IMR-90 (cell line): ENCODE measurements around the gene NUP210L. TPM values are rescaled to one million over a fixed set of nuclear protein-coding genes. Genes with fewer than 3 reads are reported as not detected.

ENCODE experiments used
- ATAC-seq: fragments of 200-7000 bp; cut with Tn5 transposase; 2 replicates; pipeline ENCODE4 v1.9.1; 2020; ENCODE audit warnings: low read depth, mild to moderate bottlenecking, moderate library complexity
- BruUV-seq: library from RNA; stranded (reverse); fragments of 400-500 nt; replicated peaks from 2 replicates; lab custom pipeline; 2021; lab: Mats Ljungman, UMichigan
- CTCF ChIA-PET: fragments of 300-600 bp; formaldehyde crosslinking; extraction: SDS; loops from one replicate; lab custom pipeline; 2021; ENCODE audit warnings: antibody characterized with exemption; lab: Yijun Ruan, JAX
- POLR2A ChIA-PET: fragments of 300-600 bp; sonication (Branson Sonifier 250); formaldehyde crosslinking; loops from one replicate; lab custom pipeline; 2022; ENCODE audit warnings: antibody characterized with exemption; ENCODE audit not compliant: unreplicated experiment; lab: Charles Lee
- DNase-seq: peaks from one replicate; pipeline ENCODE4 v3.0.0; 2013
- H2AFZ ChIP-seq: replicated peaks from 2 replicates; pipeline ENCODE3; 2013; ENCODE audit warnings: low read length, mild to moderate bottlenecking; ENCODE audit not compliant: poor library complexity
- H2AK5ac ChIP-seq: 2 replicates; pipeline ENCODE4 v1.6.1; 2013; ENCODE audit warnings: low read depth, low read length, inconsistent platforms
- H2AK9ac ChIP-seq: replicated peaks from 2 replicates; pipeline ENCODE3; 2013; ENCODE audit warnings: mild to moderate bottlenecking, low read depth, low read length, moderate library complexity; ENCODE audit not compliant: poor library complexity
- H2BK120ac ChIP-seq: 2 replicates; pipeline ENCODE4 v1.6.1; 2013; ENCODE audit warnings: low read depth, low read length, inconsistent platforms
- H2BK15ac ChIP-seq: 3 replicates; pipeline ENCODE4 v1.6.1; 2013; ENCODE audit warnings: low read depth, low read length, inconsistent platforms
- H2BK20ac ChIP-seq: 2 replicates; pipeline ENCODE4 v1.6.1; 2013; ENCODE audit warnings: low read depth, mild to moderate bottlenecking, inconsistent platforms, low read length, moderate library complexity
- H2BK5ac ChIP-seq: 2 replicates; pipeline ENCODE4 v1.6.1; 2013; ENCODE audit warnings: mild to moderate bottlenecking, low read depth, low read length, inconsistent platforms; ENCODE audit not compliant: poor library complexity, severe bottlenecking
- H3K14ac ChIP-seq: replicated peaks from 2 replicates; pipeline ENCODE4 v1.6.1; 2013; ENCODE audit warnings: low read depth, low read length, inconsistent platforms
- H3K18ac ChIP-seq: 2 replicates; pipeline ENCODE4 v1.6.1; 2013; ENCODE audit warnings: low read depth, low read length, control low read depth
- H3K23ac ChIP-seq: 2 replicates; pipeline ENCODE4 v1.6.1; 2013; ENCODE audit warnings: low read depth, low read length, inconsistent platforms
- H3K27ac ChIP-seq: 2 replicates; pipeline ENCODE4 v1.5.1; 2013; ENCODE audit warnings: mild to moderate bottlenecking, control low read depth, low read length; ENCODE audit not compliant: insufficient read depth
- H3K27me3 ChIP-seq: 2 replicates; pipeline ENCODE4 v1.6.1; 2013; ENCODE audit warnings: low read length; ENCODE audit not compliant: control insufficient read depth, insufficient read depth
- H3K36me3 ChIP-seq: 2 replicates; pipeline ENCODE4 v1.6.1; 2013; ENCODE audit warnings: low read length, mixed read lengths; ENCODE audit not compliant: control insufficient read depth, insufficient read depth
- H3K4ac ChIP-seq: 2 replicates; pipeline ENCODE4 v1.6.1; 2013; ENCODE audit warnings: low read depth, low read length, inconsistent platforms
- H3K4me1 ChIP-seq: 2 replicates; pipeline ENCODE4 v1.6.1; 2013; ENCODE audit warnings: low read length, mixed read lengths; ENCODE audit not compliant: control insufficient read depth, insufficient read depth
- H3K4me2 ChIP-seq: 2 replicates; pipeline ENCODE4 v1.6.1; 2013; ENCODE audit warnings: low read depth, mild to moderate bottlenecking, control low read depth, low read length, moderate library complexity
- H3K4me3 ChIP-seq: 2 replicates; pipeline ENCODE4 v1.5.1; 2013; ENCODE audit warnings: low read depth, mild to moderate bottlenecking, control low read depth, low read length, moderate library complexity; ENCODE audit not compliant: insufficient read depth
- H3K56ac ChIP-seq: 2 replicates; pipeline ENCODE4 v1.6.1; 2013; ENCODE audit warnings: low read length, inconsistent platforms; ENCODE audit not compliant: insufficient read depth; ENCODE audit errors: extremely low read depth
- H3K79me1 ChIP-seq, 2 experiments: 2 replicates each; pipeline ENCODE4 v1.6.1; 2013; ENCODE audit warnings: low read length in 2 of 2, inconsistent platforms in 1 of 2, low read depth in 1 of 2
- H3K9ac ChIP-seq: 2 replicates; pipeline ENCODE4 v1.6.1; 2013; ENCODE audit warnings: low read depth, low read length, control low read depth
- H3K9me1 ChIP-seq: 2 replicates; pipeline ENCODE4 v1.6.1; 2013; ENCODE audit warnings: low read length, inconsistent platforms; ENCODE audit not compliant: insufficient read depth
- H3K9me3 ChIP-seq: 2 replicates; pipeline ENCODE4 v1.6.1; 2013; ENCODE audit warnings: low read length; ENCODE audit not compliant: control insufficient read depth, insufficient read depth
- H4K20me1 ChIP-seq: 2 replicates; pipeline ENCODE4 v1.6.1; 2013; ENCODE audit warnings: low read length, inconsistent platforms; ENCODE audit not compliant: insufficient read depth
- H4K5ac ChIP-seq: 2 replicates; pipeline ENCODE4 v1.6.1; 2013; ENCODE audit warnings: mild to moderate bottlenecking, low read depth, low read length, control low read depth
- H4K8ac ChIP-seq, 2 experiments: 2 replicates each; pipeline ENCODE4 v1.6.1; 2013; ENCODE audit warnings: low read depth in 2 of 2, low read length in 2 of 2, control low read depth in 1 of 2, inconsistent platforms in 1 of 2
- H4K91ac ChIP-seq: 2 replicates; pipeline ENCODE4 v1.6.1; 2013; ENCODE audit warnings: low read depth, low read length, inconsistent platforms; ENCODE audit not compliant: insufficient read depth
- MAFK ChIP-seq: IDR thresholded peaks from 2 replicates; pipeline ENCODE4 v1.6.1; 2012; ENCODE audit warnings: low read depth, low read length, improper control_type of control experiment
- RAD21 ChIP-seq: IDR thresholded peaks from 2 replicates; pipeline ENCODE4 v1.6.1; 2012; ENCODE audit warnings: low read length, improper control_type of control experiment
- RFX5 ChIP-seq: IDR thresholded peaks from 2 replicates; pipeline ENCODE4 v1.8.0; 2012; ENCODE audit warnings: low read depth, mild to moderate bottlenecking, low read length, moderate library complexity
- SMC3 ChIP-seq: fragments of 150-350 bp; IDR thresholded peaks from 2 replicates; pipeline ENCODE4 v1.6.1; 2016; ENCODE audit warnings: low read depth, mild to moderate bottlenecking, antibody characterized with exemption, low read length, moderate library complexity
- WGBS, 2 experiments: methylation state at CpG; one replicate each; pipeline versions ENCODE4 v1.1.5 to v1.1.7; 2013; ENCODE audit warnings: missing lambda C conversion rate in 2 of 2; ENCODE audit not compliant: insufficient read length in 1 of 2; ENCODE audit errors: extremely low coverage in 2 of 2; 5-methylcytosine and 5-hydroxymethylcytosine counted together
- dilution Hi-C: fragments of 300-500 bp; cut with HindIII; formaldehyde crosslinking; loops from one replicate; pipeline ENCODE4 v1.14.3; 2018; ENCODE audit warnings: low sequenced_read_pairs; ENCODE audit not compliant: unreplicated experiment
- in situ Hi-C: fragments of 300-500 bp; cut with MboI; formaldehyde crosslinking; loops from 3 replicates; pipeline ENCODE4 v1.14.3; 2019; ENCODE audit warnings: low sequenced_read_pairs, inconsistent platforms, mixed read lengths
- intact Hi-C: fragments of 100-400 bp; cut with micrococcal nuclease; formaldehyde crosslinking; loops from 2 replicates; pipeline ENCODE4 v1.10.0; 2022
- polyA plus RNA-seq, 3 experiments: library from polyadenylated mRNA; depleted of rRNA; stranded (reverse); fragments of >200 nt; gene quantifications; 2 replicates each; pipeline ENCODE4 v1.2.3, GENCODE V29; 2012; ENCODE audit warnings: low replicate concordance in 1 of 3
- total RNA-seq: library from RNA; depleted of rRNA; stranded (reverse); fragments of >200 nt; gene quantifications from 2 replicates; pipeline ENCODE4 v1.2.3, GENCODE V29; 2012
- TF ChIP-seq, protein P1 (sequence below): conservative IDR thresholded peaks from 2 replicates; pipeline ENCODE4 v1.5.1; 2012; ENCODE audit warnings: mild to moderate bottlenecking, low read depth, low read length, improper control_type of control experiment

Gene NUP210L
- total and polyA plus RNA-seq, 2 of the 4 experiments (the other 2 are of a cell fraction): under 0.01 to 0.02 TPM

DNA sequence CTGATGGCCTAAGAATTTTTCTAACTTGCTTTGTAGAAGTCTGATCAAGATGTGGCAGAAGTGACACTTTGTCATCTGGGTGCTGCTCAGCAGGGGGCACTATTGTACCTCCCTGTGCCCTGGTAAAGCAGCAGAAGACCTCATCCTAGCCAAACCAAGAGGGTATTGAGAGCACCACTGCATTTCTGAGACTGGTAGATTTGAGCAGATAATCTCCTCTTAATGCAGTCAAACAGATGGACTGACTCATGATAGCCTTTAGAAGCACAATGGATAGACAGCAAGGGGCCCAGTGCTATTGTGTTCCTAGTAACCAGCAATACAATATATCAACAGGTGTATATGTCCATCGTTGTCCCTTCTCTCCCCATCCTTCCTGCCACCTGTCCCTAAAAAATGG lies 31.3 kb upstream of the NUP210L start:
- in situ Hi-C loops (no loop called here), intact Hi-C loops (no loop called here), dilution Hi-C loops (no loop called here)
- no peak overlapping the region for H2BK20ac ChIP-seq
- H3K79me1 ChIP-seq: peaks cover 0 to 8% of the 10 kb centered on the region in 2 experiments; a peak in 1 of 4 replicates
- no peak overlapping the region for H4K91ac ChIP-seq
- H2BK5ac ChIP-seq: no peak overlapping the region
- no TSS peak for BruUV-seq
- no peak overlapping the region for H3K4me3 ChIP-seq
- no peak for ATAC-seq
- H3K4ac ChIP-seq: no peak overlapping the region
- peaks cover 6% of the 10 kb centered on the region; the same call in 1 of the 2 replicates for H3K9me1 ChIP-seq
- WGBS, 2 experiments: no CpG with 5 or more reads among the region's 1 CpG
- DNase-seq: peak; percentile 49
- CTCF ChIA-PET: no interaction called here
- no peak overlapping the region for H3K23ac ChIP-seq
- H4K20me1 ChIP-seq: peaks cover 17% of the 10 kb centered on the region
- no peaks in the 10 kb centered on the region for H3K36me3 ChIP-seq
- H3K27ac ChIP-seq: no peak overlapping the region
- TF ChIP-seq RFX5 (no peak), RAD21 (peak; percentile 62), MAFK (no peak), SMC3 (peak; percentile 36)
- TF ChIP-seq, protein P1, sequence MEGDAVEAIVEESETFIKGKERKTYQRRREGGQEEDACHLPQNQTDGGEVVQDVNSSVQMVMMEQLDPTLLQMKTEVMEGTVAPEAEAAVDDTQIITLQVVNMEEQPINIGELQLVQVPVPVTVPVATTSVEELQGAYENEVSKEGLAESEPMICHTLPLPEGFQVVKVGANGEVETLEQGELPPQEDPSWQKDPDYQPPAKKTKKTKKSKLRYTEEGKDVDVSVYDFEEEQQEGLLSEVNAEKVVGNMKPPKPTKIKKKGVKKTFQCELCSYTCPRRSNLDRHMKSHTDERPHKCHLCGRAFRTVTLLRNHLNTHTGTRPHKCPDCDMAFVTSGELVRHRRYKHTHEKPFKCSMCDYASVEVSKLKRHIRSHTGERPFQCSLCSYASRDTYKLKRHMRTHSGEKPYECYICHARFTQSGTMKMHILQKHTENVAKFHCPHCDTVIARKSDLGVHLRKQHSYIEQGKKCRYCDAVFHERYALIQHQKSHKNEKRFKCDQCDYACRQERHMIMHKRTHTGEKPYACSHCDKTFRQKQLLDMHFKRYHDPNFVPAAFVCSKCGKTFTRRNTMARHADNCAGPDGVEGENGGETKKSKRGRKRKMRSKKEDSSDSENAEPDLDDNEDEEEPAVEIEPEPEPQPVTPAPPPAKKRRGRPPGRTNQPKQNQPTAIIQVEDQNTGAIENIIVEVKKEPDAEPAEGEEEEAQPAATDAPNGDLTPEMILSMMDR: peak; percentile 52
- no peak overlapping the region for H4K8ac ChIP-seq
- H3K27me3 ChIP-seq: no peaks in the 10 kb centered on the region
- H2BK120ac ChIP-seq: no peak overlapping the region
- no peak overlapping the region for H4K5ac ChIP-seq
- H3K14ac ChIP-seq: no peak overlapping the region
- H3K18ac ChIP-seq: no peak overlapping the region
- H2BK15ac ChIP-seq: no peak overlapping the region
- no peak overlapping the region for H3K9ac ChIP-seq
- H3K9me3 ChIP-seq: no peaks in the 10 kb centered on the region
- POLR2A ChIA-PET: no interaction called here
- H3K56ac ChIP-seq: no peak overlapping the region
- H2AK5ac ChIP-seq: no peak overlapping the region
- H3K4me1 ChIP-seq: peaks cover 2% of the 10 kb centered on the region
- no peak overlapping the region for H2AFZ ChIP-seq
- no peak overlapping the region for H2AK9ac ChIP-seq
- no peak overlapping the region for H3K4me2 ChIP-seq
